Neural cell (in vitro differentiated cells): ENCODE data around the gene OCRL. TPM values are rescaled to one million over a fixed set of nuclear protein-coding genes. Genes with fewer than 3 reads are reported as not detected.

Source experiments
- H2AFZ ChIP-seq: fragments of 200-600, 300-800 bp; sonication (generic), shearing (Covaris generic); 2 replicates; pipeline ENCODE4 v1.6.0; 2014; ENCODE audit warnings: low read depth, mild to moderate bottlenecking, antibody characterized with exemption, low read length, moderate library complexity
- H3F3A ChIP-seq: fragments of 200-600 bp; shearing (Covaris generic); 2 replicates; pipeline ENCODE4 v1.6.1; 2016; ENCODE audit warnings: mild to moderate bottlenecking, moderate library complexity, mixed read lengths, antibody characterized with exemption, low read length; ENCODE audit not compliant: insufficient read depth, poor library complexity, severe bottlenecking
- H3K27ac ChIP-seq: fragments of 200-600, 300-800 bp; sonication (generic), shearing (Covaris generic); 2 replicates; pipeline ENCODE4 v1.5.1; 2014; ENCODE audit warnings: mild to moderate bottlenecking, low read length, moderate library complexity
- H3K27me3 ChIP-seq: fragments of 300-800, 200-600 bp; sonication (generic), shearing (Covaris generic); 2 replicates; pipeline ENCODE4 v1.6.0; 2014; ENCODE audit warnings: mild to moderate bottlenecking, low read depth, low read length, moderate library complexity; ENCODE audit not compliant: insufficient read depth
- H3K36me3 ChIP-seq: fragments of 300-800, 200-600 bp; sonication (generic), shearing (Covaris generic); 2 replicates; pipeline ENCODE4 v1.5.1; 2014; ENCODE audit warnings: mild to moderate bottlenecking, antibody characterized with exemption, low read length, moderate library complexity; ENCODE audit not compliant: insufficient read depth
- H3K4me2 ChIP-seq: fragments of 300-800, 200-600 bp; sonication (generic), shearing (Covaris generic); 2 replicates; pipeline ENCODE4 v1.6.0; 2014; ENCODE audit warnings: mild to moderate bottlenecking, low read length
- H3K4me3 ChIP-seq: fragments of 300-800, 200-600 bp; sonication (generic), shearing (Covaris generic); 2 replicates; pipeline ENCODE4 v1.5.1; 2014; ENCODE audit warnings: mild to moderate bottlenecking, low read length, moderate library complexity
- H3K79me2 ChIP-seq: fragments of 200-600 bp; shearing (Covaris generic); replicated peaks from 2 replicates; pipeline ENCODE4 v1.6.0; 2014; ENCODE audit warnings: mild to moderate bottlenecking, low read length, moderate library complexity; ENCODE audit not compliant: insufficient read depth
- H3K9ac ChIP-seq: fragments of 300-800, 200-600 bp; sonication (generic), shearing (Covaris generic); 2 replicates; pipeline ENCODE4 v1.6.1; 2016; ENCODE audit warnings: mild to moderate bottlenecking, low read length, mixed read lengths
- H3K9me2 ChIP-seq: fragments of 200-600 bp; shearing (Covaris generic); 2 replicates; pipeline ENCODE4 v1.6.1; 2016; ENCODE audit warnings: mild to moderate bottlenecking, low read length, mixed read lengths; ENCODE audit not compliant: insufficient read depth
- H3K9me3 ChIP-seq: fragments of 200-600, 300-800 bp; sonication (generic), shearing (Covaris generic); 2 replicates; pipeline ENCODE4 v1.6.1; 2016; ENCODE audit warnings: mild to moderate bottlenecking, mixed run types, low read length, moderate library complexity, mixed read lengths
- H4K20me1 ChIP-seq: fragments of 200-600 bp; shearing (Covaris generic); 2 replicates; pipeline ENCODE4 v1.6.1; 2016; ENCODE audit warnings: mild to moderate bottlenecking, mixed run types; ENCODE audit not compliant: insufficient read depth
- EP300 ChIP-seq: fragments of 450-650 bp; conservative IDR thresholded peaks from 2 replicates; pipeline ENCODE4 v1.6.1; 2014; ENCODE audit warnings: antibody characterized with exemption, mild to moderate bottlenecking, moderate library complexity; ENCODE audit not compliant: poor library complexity, severe bottlenecking
- EZH2 ChIP-seq: fragments of 200-600, 300-800 bp; shearing (Covaris generic), sonication (generic); IDR thresholded peaks from 2 replicates; pipeline ENCODE4 v1.6.1; 2014; ENCODE audit warnings: antibody characterized with exemption, low read length, borderline replicate concordance, mild to moderate bottlenecking; ENCODE audit not compliant: insufficient read depth, poor library complexity, severe bottlenecking
- MXI1 ChIP-seq: fragments of 450-650 bp; conservative IDR thresholded peaks from 2 replicates; pipeline ENCODE4 v1.6.1; 2014; ENCODE audit warnings: antibody characterized with exemption, mild to moderate bottlenecking; ENCODE audit not compliant: poor library complexity, severe bottlenecking
- POLR2AphosphoS5 ChIP-seq: IDR thresholded peaks from 2 replicates; pipeline ENCODE4 v1.6.1; 2012
- RAD21 ChIP-seq: fragments of 450-650 bp; conservative IDR thresholded peaks from 2 replicates; pipeline ENCODE4 v1.6.1; 2014; ENCODE audit warnings: antibody characterized with exemption, mild to moderate bottlenecking, moderate library complexity
- REST ChIP-seq: IDR thresholded peaks from 2 replicates; pipeline ENCODE4 v1.6.1; 2012; ENCODE audit warnings: borderline replicate concordance
- SMC3 ChIP-seq: fragments of 450-650 bp; conservative IDR thresholded peaks from 2 replicates; pipeline ENCODE4 v1.6.1; 2014; ENCODE audit warnings: antibody characterized with exemption, mild to moderate bottlenecking, moderate library complexity; ENCODE audit not compliant: poor library complexity
- TAF1 ChIP-seq: IDR thresholded peaks from 2 replicates; pipeline ENCODE4 v1.6.1; 2012; ENCODE audit warnings: low read depth
- polyA plus RNA-seq: library from polyadenylated mRNA; depleted of rRNA; stranded (reverse); fragments of >200 nt; gene quantifications from 2 replicates; pipeline ENCODE4 v1.2.3, GENCODE V29; 2014
- TF ChIP-seq, protein P1 (sequence below): fragments of 450-650 bp; IDR thresholded peaks from 2 replicates; pipeline ENCODE4 v1.5.1; 2014; ENCODE audit warnings: antibody characterized with exemption, mild to moderate bottlenecking, moderate library complexity; ENCODE audit not compliant: poor library complexity, severe bottlenecking

Gene OCRL
- polyA plus RNA-seq, 1 donor from 2014 or later, result 27.9 TPM

- Histone ChIP-seq H3K4me2 (no peak overlapping the region), H3K36me3 (no peaks in the 10 kb centered on the region), H3K4me3 (no peak overlapping the region), H3K9me2 (no peaks in the 10 kb centered on the region), H2AFZ (no peak overlapping the region), H3K9me3 (no peaks in the 10 kb centered on the region), H3K27ac (no peak overlapping the region), H3K9ac (no peak overlapping the region), H3F3A (no peaks in the 10 kb centered on the region), H3K27me3 (no peaks in the 10 kb centered on the region), H3K79me2 (no peaks in the 10 kb centered on the region), H4K20me1 (no peaks in the 10 kb centered on the region)
- TF ChIP-seq EP300 (no peak), EZH2 (no peak), POLR2AphosphoS5 (no peak), RAD21 (no peak), REST (no peak), TAF1 (no peak), SMC3 (no peak), MXI1 (no peak)
- TF ChIP-seq, protein P1, sequence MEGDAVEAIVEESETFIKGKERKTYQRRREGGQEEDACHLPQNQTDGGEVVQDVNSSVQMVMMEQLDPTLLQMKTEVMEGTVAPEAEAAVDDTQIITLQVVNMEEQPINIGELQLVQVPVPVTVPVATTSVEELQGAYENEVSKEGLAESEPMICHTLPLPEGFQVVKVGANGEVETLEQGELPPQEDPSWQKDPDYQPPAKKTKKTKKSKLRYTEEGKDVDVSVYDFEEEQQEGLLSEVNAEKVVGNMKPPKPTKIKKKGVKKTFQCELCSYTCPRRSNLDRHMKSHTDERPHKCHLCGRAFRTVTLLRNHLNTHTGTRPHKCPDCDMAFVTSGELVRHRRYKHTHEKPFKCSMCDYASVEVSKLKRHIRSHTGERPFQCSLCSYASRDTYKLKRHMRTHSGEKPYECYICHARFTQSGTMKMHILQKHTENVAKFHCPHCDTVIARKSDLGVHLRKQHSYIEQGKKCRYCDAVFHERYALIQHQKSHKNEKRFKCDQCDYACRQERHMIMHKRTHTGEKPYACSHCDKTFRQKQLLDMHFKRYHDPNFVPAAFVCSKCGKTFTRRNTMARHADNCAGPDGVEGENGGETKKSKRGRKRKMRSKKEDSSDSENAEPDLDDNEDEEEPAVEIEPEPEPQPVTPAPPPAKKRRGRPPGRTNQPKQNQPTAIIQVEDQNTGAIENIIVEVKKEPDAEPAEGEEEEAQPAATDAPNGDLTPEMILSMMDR, result no peak
Measured at GRCh38 chrX:129618997-129619396, 78.9 kb downstream of the OCRL start.

DNA sequence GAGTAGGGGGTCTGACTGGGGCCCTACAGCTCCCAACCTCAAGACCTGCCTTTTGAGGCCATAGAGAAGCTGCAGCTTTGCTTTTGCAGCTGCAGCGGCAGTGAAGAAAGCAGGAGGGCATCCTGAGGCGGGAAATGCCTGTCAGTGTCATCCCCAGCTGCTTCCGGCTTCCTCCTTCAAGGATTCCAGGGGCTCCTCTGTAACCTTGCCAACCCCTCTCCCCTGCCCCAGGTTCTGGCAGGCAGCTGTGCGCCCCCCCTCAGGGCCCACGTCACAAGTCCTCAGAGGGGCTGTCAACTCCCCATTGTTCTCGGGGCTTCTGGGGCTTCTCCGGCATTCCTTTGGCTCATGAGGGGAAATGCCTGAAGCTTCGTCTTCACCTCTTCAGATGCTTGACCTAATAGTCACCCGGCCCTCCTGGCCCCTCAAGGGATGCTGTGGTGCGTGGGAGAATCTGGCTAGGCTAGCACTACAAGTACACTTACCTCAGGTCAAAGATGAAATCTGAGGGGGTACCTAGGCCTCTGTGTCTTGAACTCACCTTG, 82.8 kb downstream of the OCRL start:
- Histone ChIP-seq H3K4me2 (no peak overlapping the region), H3K9me2 (no peaks in the 10 kb centered on the region), H3K27me3 (no peaks in the 10 kb centered on the region), H2AFZ (no peak overlapping the region), H3K79me2 (no peaks in the 10 kb centered on the region), H3K36me3 (no peaks in the 10 kb centered on the region), H4K20me1 (no peaks in the 10 kb centered on the region), H3K4me3 (no peak overlapping the region), H3F3A (no peaks in the 10 kb centered on the region), H3K9ac (no peak overlapping the region), H3K27ac (no peak overlapping the region), H3K9me3 (no peaks in the 10 kb centered on the region)
- TF ChIP-seq REST (no peak), EZH2 (no peak), SMC3 (no peak), EP300 (no peak), RAD21 (no peak), TAF1 (no peak)
- TF ChIP-seq, protein P1, result no peak
